HepG2 (cell line): Measurements from ENCODE around the gene LSM10. TPM values are rescaled to one million over a fixed set of nuclear protein-coding genes. Genes with fewer than 3 reads are reported as not detected.

ENCODE experiments used
- AHDC1 ChIP-seq: sonication (generic); formaldehyde crosslinking; IDR thresholded peaks from 2 replicates; pipeline ENCODE4 v1.5.1; 2020; ENCODE audit warnings: mild to moderate bottlenecking, missing genetic modification reagents, borderline replicate concordance
- PATZ1 ChIP-seq: sonication (generic); formaldehyde crosslinking; IDR thresholded peaks from 2 replicates; pipeline ENCODE4 v1.4.0; 2020; ENCODE audit warnings: missing genetic modification reagents
- PHF20 ChIP-seq: sonication (generic); formaldehyde crosslinking; IDR thresholded peaks from 2 replicates; pipeline ENCODE4 v1.5.0; 2020; ENCODE audit warnings: mild to moderate bottlenecking, missing genetic modification reagents
- SOX6 ChIP-seq, 2 experiments: fragments of 450-650 bp in 1 of 2; sonication (generic) in 1 of 2; formaldehyde crosslinking in 1 of 2; IDR thresholded peaks; 2 replicates each; pipeline versions ENCODE4 v1.4.0 to v1.6.1; 2017 to 2020; ENCODE audit warnings: antibody characterized with exemption in 1 of 2, mild to moderate bottlenecking in 1 of 2, missing genetic modification reagents in 1 of 2
- TBX2 ChIP-seq: sonication (generic); formaldehyde crosslinking; IDR thresholded peaks from 2 replicates; pipeline ENCODE4 v1.5.0; 2020; ENCODE audit warnings: missing genetic modification reagents, mild to moderate bottlenecking, borderline replicate concordance
- ZKSCAN5 ChIP-seq: sonication (generic); formaldehyde crosslinking; IDR thresholded peaks from 2 replicates; pipeline ENCODE4 v1.5.1; 2020; ENCODE audit warnings: mild to moderate bottlenecking, missing genetic modification reagents
- ZMAT3 ChIP-seq: sonication (generic); formaldehyde crosslinking; conservative IDR thresholded peaks from 2 replicates; pipeline ENCODE4 v1.7.0; 2021; ENCODE audit warnings: missing genetic modification reagents
- ZNF205 ChIP-seq: IDR thresholded peaks from 2 replicates; pipeline ENCODE4 v1.6.1; 2018; ENCODE audit warnings: missing biosample characterization, missing genetic modification reagents
- ZNF263 ChIP-seq: sonication (generic); formaldehyde crosslinking; IDR thresholded peaks from 2 replicates; pipeline ENCODE4 v1.4.0; 2020; ENCODE audit warnings: missing genetic modification reagents
- ZNF414 ChIP-seq: sonication (generic); formaldehyde crosslinking; IDR thresholded peaks from 2 replicates; pipeline ENCODE4 v1.5.0; 2020; ENCODE audit warnings: missing genetic modification reagents
- ZNF639 ChIP-seq: conservative IDR thresholded peaks from 2 replicates; pipeline ENCODE4 v1.6.1; 2018; ENCODE audit warnings: missing genetic modification reagents
- polyA plus RNA-seq, 8 experiments: library from polyadenylated mRNA; depleted of rRNA in 3 of 8; stranded (reverse) in 7 of 8; unstranded in 1 of 8; fragments of >200 nt; fragmentation: Illumina TruSeq in 4 of 8; extraction: Trizol in 4 of 8; gene quantifications; 2 replicates each; pipeline versions ENCODE4 v1.2.1 to v1.2.3, GENCODE V29; 2011 to 2016; ENCODE audit warnings: low read depth in 4 of 8, missing spikeins in 1 of 8, mixed read lengths in 1 of 8; ENCODE audit not compliant: insufficient read depth in 1 of 8
- total RNA-seq, 5 experiments: library from RNA; depleted of rRNA; stranded (reverse); fragments of >200 nt; fragmentation: Illumina TruSeq; extraction: Trizol; gene quantifications; 2 replicates each; pipeline ENCODE4 v1.2.3, GENCODE V29; 2016; ENCODE audit warnings: low read depth in 1 of 5

The LSM10 gene
- total and polyA plus RNA-seq, 2 of the 13 experiments (the other 11 are each of a cell fraction or from before 2014, with no cell fraction given) = 14.0 to 52.0 TPM

- peak; percentile 22; the same call in 1 of the 2 replicates for TF ChIP-seq AHDC1 (CRISPR knock-in tag)
- TF ChIP-seq ZMAT3 = no peak
- 0 out of 2 replicates have a peak, but pooled peaks have one; percentile 53 for TF ChIP-seq ZNF205 (CRISPR knock-in tag)
- TF ChIP-seq ZNF414 (CRISPR knock-in tag) = peak; percentile 56; the same call in 1 of the 2 replicates
- peak; percentile 24; the same call in 1 of the 2 replicates for TF ChIP-seq ZNF263
- TF ChIP-seq TBX2 (CRISPR knock-in tag) = peak; percentile 72; the same call in 1 of the 2 replicates
- TF ChIP-seq SOX6 (IDR thresholded peaks at IDR 0.05) = no peak
- TF ChIP-seq SOX6 (CRISPR knock-in tag; IDR thresholded peaks at IDR 0.05) = peak; percentile 46; the same call in 1 of the 2 replicates
- TF ChIP-seq ZKSCAN5 (CRISPR knock-in tag) = no peak
- 0 out of 2 replicates have a peak, but pooled peaks have one; percentile 26 for TF ChIP-seq ZNF639 (CRISPR knock-in tag)
- 0 out of 2 replicates have a peak, but pooled peaks have one; percentile 33 for TF ChIP-seq PATZ1 (CRISPR knock-in tag)
- TF ChIP-seq PHF20 (CRISPR knock-in tag) = peak; percentile 60; the same call in 1 of the 2 replicates
- TF ChIP-seq, all 625 proteins: peak for 130
Measured at GRCh38 chr1:36384542-36385409, 12.9 kb downstream of the LSM10 start (continued).
